Kidney capillary endothelial cell (primary cell): ENCODE results near the gene WDR26.
"Not testable (repeated sequence)": the region's sequence is repeated elsewhere in the genome, so short reads cannot be mapped to it uniquely, and the experiment has no call there.

Experiments
- DNase-seq: peaks from one replicate; pipeline ENCODE4 v3.0.0-alpha.2; 2018; ENCODE audit warnings: low spot score

The WDR26 gene

DNA sequence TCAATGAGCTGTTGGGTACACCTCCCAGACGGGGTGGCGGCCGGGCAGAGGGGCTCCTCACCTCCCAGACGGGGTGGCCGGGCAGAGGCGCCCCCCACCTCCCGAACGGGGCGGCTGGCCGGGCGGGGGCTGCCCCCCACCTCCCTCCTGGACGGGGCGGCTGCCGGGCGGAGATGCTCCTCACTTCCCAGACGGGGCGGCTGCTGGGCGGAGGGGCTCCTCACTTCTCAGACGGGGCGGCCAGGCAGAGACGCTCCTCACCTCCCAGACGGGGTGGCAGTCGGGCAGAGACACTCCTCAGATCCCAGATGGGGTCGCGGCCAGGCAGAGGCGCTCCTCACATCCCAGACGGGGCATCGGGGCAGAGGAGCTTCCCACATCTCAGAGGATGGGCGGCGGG lies 84.9 kb downstream of the WDR26 start:
- not testable (repeated sequence) for DNase-seq

DNA sequence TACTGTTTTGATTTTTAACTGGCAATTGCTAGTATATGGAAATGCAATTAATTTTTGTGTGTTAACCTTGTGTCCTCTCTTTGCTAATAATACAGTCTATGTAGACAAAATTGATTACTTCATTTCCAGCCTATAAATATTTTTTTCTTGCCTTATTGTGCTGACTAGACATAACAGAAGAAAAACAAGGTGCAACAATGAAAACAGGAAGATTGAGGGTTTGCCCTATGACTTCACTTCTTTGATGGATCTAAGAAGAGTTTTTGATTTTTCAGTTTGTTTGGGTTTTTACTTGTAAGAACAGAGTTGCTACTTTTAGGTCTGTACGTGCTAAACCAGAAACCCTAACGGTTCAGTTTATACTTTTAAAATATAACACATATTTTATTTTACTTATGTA lies 86.5 kb downstream of the WDR26 start:
- DNase-seq = no peak

DNA sequence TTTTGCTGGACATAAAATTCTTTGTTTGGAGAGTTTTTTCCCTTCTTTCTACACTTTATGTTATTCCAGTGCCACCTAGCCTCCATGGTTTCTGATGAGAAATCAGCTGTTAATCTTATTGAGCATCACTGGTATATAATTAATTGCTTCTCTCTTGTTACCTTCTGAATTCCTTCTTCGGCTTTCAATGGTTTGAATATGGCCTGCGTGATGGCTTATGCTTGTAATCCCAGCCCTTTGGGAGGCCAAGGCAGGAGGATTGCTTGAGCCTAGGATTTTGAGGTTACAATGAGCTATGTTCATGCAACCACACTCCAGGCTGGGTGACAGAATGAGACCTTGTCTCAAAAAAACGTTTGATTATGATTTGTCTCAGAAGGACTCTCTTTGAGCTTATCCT lies 90.9 kb downstream of the WDR26 start:
- no peak for DNase-seq

DNA sequence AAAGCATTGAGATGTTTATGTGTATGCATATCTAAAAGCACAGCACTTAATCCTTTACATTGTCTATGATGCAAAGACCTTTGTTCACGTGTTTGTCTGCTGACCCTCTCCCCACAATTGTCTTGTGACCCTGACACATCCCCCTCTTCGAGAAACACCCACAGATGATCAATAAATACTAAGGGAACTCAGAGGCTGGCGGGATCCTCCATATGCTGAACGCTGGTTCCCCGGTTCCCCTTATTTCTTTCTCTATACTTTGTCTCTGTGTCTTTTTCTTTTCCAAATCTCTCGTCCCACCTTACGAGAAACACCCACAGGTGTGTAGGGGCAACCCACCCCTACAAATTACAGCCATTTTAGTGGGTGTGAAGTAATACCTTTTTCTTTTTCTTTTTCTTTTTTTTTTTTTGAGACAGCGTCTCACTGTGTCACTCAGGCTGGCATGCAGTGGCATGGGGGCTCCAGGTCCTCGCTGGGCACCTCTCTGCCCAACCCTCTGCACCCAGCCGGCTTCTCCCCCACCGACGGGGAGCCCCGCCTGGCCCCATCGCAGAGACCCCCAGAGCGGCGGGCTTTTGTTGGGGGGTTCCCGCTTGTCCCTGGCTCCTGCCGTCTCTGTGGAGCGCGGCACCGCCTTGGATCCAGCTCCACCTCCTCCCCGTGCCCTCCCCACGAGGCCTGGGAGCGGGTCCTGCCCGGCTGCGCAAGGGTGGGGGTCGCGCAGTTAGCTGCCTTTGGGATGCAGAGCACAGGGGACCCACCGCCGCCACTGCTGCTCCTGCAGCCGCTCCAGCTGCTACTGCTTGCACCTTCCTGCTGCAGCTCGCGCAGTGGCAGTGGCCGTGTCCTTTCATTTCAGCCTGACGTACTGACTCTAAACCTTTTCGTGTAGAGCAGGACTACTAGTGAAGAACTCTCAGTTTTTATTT lies 93.9 kb downstream of the WDR26 start:
- DNase-seq = not testable (repeated sequence)

DNA sequence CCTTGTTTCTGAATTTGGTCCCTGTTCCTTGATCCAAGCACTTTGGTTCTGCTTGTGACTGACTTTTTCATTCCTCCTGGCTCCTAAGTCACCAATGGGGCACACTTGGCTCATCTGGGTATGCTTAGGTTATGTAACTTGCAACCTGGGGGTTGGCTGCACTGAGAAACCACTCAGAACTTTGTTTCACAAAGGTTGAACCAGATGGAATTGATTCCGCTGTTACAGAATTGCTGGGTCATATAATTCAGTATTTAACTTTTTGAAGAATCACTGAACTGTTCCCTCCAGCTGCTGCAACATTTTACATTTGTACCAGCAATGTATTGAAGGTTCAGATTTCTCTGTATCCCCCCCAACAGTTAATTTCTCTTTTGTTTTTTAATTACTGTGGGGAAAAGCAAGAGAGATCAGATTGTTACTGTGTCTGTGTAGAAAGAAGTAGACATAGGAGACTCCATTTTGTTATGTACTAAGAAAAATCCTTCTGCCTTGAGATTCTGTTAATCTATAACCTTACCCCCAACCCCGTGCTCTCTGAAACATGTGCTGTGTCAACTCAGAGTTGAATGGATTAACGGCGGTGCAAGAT lies 95.1 kb downstream of the WDR26 start:
- DNase-seq = no peak

DNA sequence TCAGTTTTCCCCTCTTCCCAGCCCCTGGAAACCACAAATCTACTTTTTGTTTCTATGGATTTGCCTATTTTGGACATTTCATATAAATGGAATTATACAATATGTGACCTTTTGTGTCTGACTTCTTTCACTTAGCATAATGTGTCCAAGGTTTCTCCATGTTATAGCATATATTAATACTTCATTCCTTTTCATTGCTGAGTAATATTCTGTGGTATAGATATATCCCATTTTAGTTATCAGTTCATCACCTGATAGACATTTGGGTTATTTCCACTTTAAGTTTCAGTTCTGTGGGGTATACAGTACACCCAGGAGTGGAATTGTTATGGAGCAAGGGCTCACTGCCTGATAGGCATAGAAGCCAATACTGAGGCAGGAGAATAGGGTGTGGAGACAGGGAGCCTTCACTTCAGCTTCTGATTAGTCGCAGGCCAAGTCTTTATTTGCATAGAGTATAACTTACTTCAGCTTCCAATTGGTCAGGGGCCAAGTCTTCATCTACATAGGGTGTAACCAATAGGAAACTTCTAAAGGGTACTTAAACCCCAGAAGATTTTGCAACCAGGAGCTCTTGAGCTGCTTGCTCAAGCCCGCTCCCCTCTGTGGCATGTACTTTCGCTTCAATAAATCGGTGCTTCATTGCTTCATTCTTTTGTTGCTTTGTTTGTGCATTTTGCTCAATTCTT lies 96.3 kb downstream of the WDR26 start:
- DNase-seq = no peak
